Stimulated activated CD8-positive, alpha-beta memory T cell treated with anti-CD3 and anti-CD28 coated beads, Interleukin-12 subunit alpha, Interleukin-12 subunit beta, amount 100 ng/mL, for 24 hours (primary cell): Measurements from ENCODE around the gene TLE7.

Experiments
- DNase-seq: peaks from one replicate; pipeline ENCODE4 v3.0.0-alpha.2; 2020; ENCODE audit errors: extremely low read depth

Gene TLE7

DNA sequence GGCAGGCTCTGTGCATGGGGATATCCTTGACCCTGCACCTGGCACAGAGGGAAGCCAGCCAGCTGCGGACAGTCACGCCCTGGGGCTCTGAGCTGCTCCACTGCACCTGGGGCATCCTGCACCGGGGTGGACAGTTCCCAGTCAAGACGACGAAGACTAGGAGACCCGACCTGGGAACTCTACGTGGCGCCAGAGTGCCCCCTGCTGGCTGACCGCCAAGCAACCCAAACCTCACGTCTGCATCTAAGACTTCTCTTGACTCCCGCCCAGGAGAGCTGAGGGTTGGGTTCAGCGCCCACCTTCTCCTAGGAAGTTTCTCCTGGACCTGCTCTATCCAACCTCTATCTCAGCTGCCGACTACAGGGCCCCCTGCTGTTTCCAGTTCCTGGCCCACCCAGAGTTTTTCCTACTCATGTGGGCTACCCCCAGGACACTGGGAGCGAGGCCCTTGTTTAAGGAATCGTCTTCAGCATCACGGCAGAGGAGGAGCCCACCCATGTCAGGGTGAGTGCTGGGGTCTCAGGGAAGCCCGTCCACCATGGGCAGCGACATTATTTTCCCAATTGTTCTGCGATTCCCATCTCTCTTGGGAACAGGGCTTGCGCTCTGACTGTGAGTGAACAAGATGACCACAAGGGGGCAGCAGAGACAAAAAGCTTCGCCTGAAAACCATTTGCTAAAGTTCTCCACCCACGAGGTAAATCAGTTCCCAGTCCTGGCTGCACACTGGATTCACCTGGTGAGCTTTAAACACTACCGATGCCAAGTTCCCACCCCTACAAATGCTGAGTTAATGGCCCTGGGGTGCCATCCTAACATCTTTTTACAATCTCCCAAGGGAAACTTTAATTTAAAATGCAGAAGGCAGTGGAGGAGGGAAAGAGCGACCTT is 29.3 kb downstream of the TLE7 start:
- no peak for DNase-seq

DNA sequence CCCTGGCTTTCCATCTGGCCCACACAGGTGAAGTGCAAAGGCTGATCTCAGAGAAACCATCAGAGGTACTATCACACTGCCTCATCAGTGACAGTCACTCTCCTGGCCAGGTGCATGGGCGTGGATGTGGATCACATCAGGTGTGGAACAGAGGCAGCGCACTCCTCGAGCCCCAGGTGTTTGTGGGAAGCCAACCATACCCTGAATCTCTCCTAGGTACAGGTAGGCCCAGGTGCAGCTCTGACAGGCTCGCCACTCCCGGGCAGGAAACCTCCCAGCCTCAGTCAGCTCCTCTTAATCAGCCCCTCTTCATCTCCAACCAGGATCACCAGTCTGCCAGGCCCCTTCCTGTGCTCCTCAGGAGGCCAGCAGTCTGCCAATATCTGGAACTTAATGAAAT is 31.7 kb downstream of the TLE7 start:
- no peak for DNase-seq

DNA sequence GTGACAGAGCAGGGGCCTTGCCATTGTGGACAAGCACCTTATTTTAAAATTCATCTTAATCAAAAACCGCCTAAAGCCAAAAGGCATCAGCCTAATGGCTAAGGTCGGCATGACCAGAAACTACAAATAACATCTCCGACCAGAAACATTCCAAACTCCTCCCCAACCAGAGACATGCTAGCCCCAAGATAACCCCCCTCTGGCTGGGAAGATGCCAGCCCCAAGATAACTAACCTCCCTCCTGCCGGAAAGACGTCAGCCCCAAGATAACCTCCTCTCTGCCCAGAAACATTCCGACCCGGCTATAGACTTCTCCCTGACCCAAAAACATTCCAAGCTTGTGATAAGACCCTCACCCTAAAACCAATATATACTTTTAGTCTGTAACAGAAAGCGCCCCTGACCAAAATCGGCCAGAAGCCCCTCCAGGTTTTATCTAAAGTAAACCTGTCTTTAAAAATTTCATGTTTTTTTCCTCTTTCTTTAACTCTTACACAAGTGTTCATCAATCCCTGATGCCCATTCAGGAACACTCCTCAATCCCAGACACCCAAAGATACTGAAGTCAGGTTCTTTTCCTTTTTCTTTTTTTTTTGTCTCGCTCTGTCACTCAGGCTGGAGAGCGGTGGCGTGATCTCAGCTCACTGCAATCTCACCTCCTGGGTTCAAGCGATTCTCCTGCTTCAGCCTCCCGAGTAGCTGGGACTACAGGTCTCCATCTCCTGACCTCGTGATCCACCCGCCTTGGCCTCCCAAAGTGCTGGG is 32.7 kb downstream of the TLE7 start:
- no peak for DNase-seq

DNA sequence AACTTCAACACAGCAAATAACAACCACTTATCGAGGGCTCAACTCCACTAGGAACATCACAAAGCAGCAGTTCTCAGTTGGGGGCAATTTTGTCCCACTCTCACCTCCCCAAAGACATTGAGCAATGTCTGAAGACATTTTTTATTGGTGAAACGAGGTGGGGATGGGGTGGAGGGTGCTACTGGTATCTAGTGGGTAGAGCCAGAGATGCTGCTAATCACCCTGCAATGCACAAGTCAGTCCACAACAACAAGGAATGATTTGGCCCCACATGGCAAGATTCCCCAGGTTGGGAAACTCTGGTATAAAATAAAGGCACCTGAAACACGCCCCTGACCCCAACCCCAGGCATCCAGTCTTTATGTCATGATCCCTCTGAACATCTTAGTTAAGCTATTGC is 33.3 kb downstream of the TLE7 start:
- DNase-seq, result no peak

DNA sequence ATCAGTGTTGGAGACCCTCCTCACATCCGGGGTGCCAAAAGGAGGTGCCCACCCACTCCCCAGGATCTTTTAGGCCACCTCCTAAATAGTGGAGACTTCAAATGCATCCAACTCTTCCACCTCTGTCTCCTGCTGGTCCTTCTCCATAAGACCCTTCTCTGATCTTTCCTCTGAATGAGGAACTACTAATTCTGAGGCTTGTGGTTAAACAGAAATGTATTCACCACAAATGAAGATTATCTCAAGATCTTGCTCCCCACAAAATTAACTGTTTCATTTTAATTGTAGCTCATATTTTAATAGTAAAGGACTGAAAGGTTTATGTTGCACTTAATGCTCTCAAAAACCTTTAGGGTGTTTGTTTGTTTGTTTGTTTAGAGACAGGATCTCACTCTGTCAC is 34.1 kb downstream of the TLE7 start:
- no peak for DNase-seq

DNA sequence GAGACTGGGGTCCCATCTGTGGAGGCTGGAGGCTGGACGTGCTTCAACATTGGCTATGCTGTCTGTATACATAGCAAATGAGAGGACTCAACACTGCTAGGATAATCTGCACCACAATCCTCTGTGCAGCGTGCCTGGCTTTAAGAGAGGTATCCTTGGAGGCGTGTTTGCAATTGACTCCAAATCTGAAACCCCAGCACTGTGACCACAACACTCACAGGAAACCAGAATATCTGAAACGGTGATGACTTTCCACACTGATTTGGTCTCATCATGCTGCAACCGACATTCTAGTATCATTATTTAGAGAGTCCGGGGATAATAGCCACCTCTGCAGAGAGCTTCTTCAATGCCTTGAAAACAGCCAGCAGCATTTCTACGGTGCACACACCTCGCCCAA is 35.1 kb downstream of the TLE7 start:
- no peak for DNase-seq

DNA sequence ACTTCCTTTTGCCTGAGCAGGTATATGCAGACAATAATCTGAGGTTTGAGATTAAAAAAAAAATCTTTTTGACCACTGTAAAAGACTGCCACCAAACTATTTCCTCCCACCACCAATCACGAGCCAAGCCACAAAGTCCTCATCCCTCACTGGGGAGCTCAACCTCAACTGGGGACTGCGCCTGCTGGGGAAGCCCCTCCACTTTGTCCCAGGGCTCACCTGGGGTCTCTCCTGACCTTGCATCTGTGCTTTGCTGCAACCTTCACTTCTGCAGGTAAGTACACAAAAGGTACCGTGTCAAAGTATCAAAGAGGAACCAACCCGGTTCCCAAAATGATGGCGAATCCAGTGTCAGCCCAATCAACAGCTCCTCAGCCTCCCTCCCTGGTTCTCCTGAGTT is 35.5 kb downstream of the TLE7 start:
- no peak for DNase-seq

DNA sequence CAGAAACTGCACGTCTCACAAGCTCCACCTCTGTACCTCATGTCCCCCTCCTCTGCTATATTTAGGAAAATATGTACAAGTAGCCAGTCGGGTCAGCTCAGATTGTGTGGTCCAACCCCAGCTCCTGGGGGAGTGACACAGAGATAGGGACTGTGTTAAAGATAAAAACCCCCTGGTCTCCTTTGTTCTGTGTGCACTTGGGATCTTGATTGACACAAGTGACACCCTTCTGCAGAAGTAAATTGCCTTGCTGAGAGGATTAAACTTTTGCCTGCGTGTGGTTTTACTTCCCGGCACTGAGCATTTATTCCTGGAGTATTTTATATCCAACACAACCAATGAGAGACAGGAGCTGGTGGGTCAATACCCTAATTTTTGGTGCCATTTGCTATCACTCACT is 37.5 kb downstream of the TLE7 start:
- no peak for DNase-seq

DNA sequence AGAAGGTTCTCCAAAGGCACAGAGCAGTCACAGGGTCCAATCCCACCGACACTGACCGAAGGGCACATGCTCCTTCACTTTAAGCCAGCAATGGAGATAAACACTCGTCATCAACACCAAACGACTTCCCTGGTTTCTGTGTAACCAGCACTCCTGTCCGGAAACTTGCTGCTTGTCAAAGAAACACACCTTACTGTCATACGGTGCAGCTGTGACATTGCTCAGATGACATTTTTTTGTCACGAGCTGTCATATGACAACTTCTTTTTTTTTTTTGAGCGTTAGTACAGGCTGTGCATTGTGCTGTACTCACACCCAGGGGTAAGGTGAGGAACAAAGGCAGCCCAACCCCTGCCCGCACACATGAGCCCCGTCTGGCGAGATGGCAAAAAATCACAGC is 39.2 kb downstream of the TLE7 start:
- DNase-seq, result no peak

DNA sequence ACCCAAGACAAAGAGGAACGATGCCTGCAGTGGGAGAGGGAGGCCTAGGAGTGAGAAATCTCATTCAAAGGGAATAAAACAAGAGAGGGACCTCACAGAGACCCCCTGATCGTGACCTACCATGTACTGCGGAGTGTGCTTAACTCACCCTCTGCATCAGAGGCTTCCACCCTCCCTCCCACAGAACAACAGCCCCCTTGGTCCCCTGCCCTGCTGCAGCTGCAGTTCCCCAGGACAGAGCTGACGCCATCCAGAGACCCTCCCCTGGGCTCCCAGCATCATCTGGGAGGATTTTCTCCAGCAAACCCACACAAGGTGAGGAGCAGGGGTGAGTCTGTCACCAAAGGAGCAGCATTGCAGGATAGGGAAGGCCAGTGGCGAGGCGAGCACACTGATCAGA is 39.8 kb downstream of the TLE7 start:
- no peak for DNase-seq

DNA sequence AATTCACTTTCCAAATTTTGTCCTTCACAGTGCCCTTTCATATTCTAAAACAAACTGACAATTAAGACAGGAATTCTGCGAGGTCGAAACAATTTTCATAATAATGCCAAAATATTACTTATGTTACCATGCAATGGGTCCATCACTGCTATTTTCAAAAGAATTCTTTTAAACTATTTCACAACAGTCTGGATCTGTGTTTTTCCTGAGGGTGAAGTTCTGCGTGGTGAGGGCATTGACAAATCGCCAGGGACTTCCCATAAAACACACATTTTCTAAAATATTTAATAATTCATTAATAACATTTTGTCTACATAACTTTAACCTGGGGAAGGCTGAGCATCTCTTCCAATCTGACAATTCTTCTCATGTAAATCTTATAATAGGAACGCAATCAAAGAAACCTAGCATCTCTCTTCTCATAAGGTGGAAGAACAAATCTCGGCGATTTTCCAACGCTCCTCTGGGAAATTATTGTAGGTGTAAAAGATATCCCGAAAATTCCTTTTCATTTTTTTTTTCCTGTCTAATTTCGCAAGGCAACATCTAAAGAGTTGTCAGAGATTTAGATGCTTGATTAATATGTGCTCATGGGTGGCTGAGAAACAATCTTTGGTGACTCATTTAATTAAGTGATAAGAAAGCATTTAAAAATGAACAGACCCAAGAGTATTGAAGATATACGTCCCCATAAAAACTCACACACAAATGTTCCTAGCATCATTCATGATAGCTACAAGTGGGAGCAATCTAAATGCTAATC is 41.9 kb downstream of the TLE7 start:
- no peak for DNase-seq

DNA sequence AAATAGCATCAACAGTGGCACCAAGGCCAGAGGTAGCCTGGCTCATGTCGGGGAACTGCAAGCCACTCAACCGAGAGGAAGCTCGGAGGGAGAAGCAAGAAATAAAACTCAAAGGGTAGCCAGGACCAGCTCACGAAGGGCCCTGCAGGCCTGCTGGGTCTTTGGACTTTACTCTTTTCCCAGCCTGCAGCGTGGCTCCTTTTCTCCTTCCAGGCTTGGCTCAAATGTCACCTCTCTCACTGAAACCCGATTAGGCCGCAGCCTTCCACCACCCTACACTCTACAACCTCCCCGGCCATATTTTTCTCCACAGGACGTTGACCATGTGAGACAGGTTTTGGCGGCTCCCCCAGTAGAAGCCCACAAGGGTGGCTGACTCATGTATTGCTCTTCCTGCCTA is 45.3 kb downstream of the TLE7 start:
- DNase-seq, result no peak

DNA sequence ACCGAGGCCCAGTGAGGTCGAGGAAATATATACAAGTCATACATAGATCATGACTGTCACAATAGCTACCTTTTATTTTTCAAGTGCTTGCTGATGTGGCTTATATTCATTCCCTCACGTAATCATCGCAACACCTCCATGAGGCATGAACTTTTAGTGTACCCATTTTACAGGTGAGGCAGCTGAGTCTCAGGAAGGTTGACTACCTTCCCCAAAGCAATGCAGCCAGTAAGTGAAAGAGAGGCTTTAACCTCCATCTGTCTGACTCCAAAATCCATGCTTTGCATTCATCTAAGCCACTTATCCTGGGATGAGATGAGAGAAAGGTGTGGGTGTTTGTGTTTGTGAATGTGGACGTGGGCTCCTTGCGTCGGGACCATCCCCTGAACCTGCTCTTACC is 52.5 kb downstream of the TLE7 start:
- no peak for DNase-seq

DNA sequence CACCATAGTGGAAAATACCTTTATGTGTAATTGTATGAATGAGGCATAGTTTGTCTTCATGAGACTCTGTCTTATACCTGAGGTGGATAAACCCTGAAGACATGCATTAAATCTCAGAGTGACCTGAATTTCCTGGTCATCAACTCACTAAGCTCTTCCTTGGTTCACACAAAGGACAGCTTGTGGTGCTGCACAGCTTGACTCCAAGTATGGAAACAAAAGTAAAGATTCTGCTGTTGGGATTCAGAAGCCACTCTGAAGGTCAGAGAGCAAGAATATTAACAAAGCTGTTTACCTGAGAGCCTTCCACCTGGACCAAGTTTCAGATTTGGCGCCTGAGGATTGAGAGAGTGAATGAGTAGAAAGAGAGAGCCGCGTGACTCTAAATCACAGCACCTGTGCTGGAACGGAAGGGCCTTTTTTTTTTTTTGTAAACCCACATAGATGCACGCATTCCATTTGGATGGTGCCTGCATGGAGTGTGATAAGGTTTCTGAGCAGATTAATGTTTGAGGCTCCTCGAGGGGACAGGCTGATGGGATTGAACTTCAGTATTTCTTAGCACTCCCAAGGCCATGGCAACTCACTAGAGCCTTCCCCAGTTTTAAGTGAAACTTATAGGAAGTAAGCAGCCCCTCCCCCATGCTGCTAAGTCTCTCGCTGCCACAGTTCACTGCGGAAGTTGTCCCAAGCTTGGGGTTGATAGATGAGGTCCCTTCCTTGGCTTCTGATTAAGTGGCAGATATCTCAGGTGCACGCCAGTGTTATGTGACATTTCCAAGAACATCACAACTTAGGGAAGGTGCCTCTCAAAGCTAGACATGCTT is 54.6 kb downstream of the TLE7 start:
- no peak for DNase-seq

DNA sequence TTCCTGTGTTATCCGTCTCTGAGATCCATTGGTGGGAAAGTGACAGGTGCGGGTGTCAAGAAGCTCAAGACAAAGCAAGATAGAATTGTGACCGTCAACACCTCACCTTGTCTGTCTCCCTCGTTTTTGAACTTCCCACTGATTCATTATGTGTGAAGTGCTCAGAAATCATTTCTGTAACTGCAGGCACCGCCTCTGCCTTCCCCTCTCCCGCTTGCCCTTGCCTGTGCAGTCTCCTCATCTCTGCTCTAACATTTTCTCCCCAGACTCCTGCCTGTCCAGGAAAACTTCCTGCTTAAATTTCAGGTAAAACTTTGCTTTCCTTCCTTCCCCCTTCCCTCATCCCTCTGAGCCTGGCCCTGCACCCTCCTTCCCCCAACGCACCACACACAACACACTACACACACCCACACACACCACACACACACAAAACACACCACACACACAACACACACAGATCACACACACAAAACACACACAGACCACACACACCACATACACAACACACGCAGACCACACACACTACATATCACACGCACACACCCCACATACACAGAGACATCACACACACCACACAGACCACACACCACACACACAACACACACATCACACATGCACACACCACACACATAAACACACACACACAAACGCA is 57.7 kb downstream of the TLE7 start:
- no peak for DNase-seq

DNA sequence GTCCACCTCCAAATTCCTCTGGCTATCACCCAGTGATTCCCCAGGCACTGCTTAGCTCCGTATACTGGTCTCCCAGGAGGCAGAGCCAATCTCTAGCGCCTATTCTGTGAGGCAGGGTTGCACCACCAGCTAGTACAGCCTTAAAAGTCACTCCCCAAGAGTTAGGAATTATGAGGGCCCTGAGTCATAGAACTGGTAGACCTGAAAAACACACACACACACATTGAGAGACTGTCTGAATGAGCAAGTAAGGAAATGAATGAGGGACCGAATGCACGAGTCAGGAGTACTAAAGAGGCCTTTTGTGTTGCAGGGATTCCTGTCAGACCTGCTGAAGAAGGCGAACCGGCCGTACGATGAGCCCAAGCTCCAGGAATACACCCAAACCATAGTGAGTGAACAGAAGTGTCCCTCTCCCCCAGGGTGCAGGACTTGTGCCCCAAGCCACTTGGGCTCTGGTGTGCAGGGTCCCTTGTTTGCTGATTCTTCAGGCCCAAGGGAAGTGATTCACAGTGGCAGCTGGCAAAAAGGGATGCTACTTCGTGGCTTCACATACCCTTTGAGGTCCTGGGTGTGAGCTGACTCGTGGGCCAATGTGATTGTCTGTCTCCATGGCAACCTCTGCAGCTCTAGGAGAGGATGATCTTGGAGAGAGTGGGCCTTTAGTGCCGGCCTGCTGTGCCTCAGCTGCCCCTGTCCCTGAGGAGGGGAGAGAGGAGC is 58.6 kb downstream of the TLE7 start:
- no peak for DNase-seq

DNA sequence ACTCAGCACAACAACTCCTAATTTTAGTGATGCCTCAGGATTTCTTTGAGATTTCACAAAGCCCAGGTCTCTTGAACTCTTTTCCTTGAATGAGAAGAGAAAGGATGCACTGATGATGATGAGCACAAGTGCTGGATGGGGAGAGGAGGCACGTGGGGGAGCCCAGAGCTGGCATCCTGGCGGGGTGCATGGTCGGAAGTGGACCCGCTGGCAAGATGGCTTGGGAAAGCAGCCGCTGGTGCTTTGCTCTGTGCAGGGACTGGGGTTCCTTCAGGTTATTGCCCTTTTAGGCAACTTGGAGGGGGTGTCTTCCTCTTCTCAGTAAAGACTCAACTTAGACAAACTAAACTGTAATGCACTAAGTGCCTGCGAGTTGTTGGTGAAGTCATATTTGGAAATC is 61.0 kb downstream of the TLE7 start:
- DNase-seq, result no peak
